Stimulated activated CD8-positive, alpha-beta memory T cell treated with anti-CD3 and anti-CD28 coated beads, Interleukin-4, amount 100 ng/mL, for 24 hours (primary cell): Measurements from ENCODE around the gene CDC42BPB.
"Not testable (repeated sequence)": the region's sequence is repeated elsewhere in the genome, so short reads cannot be mapped to it uniquely, and the experiment has no call there.

ENCODE experiments used
- DNase-seq: peaks from one replicate; pipeline ENCODE4 v3.0.0-alpha.2; 2020; ENCODE audit warnings: low read depth

Gene CDC42BPB

DNA sequence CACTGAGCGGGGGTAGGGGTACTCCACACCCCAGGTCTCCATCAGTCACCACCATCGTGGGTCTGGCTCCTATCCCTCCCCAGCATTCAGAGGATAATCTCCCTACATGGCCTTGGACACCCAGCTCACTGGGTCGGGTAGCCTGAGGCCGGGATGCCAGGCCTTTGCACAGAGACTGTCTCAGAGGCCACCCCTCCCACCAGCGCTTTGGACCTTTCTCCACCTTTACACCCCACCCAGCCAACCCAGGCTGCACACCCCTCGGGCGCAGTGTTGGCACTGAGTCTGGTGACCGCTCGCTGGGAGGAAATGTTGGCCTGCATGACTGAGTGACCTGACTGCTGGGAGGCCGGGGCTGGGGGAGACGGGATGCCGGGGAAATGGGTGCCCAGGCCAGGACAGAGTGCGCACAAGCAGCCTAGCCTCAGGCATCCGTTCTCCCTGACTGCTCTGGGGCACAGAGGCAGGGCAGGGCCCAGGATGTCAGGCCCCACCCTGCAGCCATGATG, 16.1 kb upstream of the CDC42BPB start:
- DNase-seq = no peak

DNA sequence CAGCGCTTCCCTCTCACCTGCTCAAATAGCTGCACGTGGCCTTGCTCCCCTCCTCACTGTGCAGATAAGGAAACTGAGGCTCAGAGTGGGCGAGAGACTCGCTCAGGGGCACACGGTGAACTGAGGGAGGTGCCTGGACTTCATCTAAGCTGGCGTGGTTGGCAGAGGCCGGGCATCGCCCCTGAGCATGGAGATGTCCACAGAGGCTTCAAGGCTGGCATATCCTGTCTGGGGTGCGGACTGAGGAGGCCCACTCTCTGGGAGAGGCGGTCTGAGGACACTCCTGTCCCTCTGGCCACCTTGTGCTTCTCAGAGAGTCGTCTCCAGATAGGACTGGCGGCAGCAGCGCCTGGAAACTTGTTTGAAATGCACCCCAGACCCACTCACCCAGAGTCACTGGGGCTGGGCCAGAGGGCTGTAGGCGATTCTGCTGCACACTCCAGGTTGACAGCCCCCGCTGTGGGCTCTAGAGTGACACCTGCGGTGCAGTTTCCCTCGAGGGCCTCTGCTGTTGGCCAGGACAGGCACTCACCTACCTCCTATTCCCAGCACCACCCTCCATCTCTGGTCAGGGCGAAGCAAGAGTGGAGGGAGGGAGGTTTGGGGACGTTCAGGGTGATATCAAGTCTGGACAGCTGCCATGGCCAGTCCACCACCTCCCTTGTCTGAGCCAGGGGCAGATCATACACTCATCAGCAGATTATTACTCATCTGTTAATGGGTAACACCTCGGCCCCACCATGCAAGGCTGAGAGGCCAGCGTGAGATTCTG, 15.4 kb upstream of the CDC42BPB start:
- no peak for DNase-seq

DNA sequence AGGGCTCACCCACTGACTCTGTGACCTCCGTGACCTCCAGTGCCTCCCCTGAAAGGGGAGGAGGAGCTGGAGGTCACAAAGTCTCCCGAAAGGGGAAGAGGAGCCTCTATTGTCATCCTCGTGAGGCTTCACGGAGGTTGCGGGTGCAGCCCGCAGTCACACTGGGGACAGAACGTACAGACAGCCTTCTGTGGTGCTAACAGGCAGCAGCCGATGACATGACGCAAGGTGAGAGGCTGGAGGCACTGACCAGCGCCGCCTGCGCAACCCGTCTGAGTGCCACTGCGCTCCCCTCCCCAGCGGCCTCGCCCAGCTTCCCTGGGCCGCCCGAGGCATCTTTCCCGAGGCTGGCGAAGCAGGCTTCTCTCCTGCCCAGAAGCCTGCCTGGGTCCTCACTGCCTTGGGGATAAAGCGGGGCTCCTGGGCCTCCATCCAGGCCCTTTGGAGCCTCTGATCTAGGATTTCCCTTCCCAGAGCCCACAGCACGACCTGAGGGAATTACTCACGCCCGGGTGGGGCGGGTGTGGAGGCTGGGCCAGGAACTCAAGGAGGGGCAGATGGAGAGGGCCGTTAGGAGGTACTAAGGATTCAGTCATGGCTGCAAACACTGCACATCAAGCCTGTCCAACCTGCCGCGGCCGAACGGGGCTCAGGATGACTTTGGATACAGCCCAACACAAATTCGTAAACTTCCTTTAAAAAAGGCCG, 14.3 kb upstream of the CDC42BPB start:
- DNase-seq = no peak

DNA sequence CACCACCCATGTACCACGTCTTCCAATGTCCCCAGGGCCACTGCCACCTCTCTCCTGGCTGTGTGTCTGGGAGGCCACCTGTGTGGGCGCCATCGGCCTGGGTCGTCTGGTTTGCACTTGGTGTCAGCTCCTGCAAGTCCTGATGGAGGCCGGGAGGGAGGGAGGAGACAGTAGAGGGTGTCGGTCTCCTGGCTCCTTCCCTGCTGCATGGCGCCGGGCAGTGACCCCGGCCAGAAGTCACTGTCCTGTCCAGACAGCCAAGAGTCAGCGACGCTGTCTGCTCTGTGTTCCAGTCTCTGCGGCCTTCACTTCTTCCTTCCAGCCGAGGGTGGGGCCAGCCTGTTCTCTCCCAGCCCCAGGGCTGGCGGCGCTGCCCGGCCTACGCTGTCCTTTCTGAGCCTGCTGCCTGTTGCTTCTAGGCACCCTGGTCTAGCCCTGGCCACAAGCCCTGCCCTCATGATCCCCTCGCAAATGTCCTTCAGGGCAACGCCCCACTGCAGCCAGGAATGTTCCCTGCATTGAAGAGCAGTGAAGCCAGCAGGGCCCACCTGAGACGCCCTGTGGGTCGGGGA, 13.7 kb upstream of the CDC42BPB start:
- no peak for DNase-seq

DNA sequence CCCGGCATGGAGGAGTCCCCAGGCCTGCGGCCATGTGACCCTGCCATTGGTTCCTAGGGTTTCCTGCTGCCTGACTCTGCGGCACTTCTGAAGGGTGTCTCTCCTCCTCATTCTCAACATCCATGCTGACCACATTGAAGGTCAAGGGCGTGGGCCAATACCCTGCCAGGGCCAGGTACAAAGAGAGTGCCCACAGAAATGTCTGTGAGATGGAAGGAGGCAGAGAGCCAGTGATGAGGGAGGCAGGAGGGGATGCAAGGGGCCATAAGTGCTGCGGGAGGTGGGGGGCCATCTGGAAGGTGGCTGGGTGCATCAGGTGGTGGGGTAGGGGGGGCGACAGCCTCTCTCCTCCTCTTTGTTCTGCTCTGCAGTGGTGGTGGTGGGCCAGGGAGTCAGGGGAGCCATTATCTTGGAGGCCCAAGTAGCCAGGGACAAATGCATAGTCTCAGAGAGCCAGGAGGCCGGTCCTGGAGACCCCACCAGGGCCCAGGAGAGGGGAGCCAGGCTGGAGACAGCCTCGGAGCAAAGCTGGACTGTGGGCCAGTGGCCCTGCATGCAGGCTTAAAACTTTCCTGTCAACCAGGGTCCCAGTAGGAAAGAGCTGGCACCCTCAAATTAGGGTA, 13.0 kb upstream of the CDC42BPB start:
- DNase-seq = no peak

DNA sequence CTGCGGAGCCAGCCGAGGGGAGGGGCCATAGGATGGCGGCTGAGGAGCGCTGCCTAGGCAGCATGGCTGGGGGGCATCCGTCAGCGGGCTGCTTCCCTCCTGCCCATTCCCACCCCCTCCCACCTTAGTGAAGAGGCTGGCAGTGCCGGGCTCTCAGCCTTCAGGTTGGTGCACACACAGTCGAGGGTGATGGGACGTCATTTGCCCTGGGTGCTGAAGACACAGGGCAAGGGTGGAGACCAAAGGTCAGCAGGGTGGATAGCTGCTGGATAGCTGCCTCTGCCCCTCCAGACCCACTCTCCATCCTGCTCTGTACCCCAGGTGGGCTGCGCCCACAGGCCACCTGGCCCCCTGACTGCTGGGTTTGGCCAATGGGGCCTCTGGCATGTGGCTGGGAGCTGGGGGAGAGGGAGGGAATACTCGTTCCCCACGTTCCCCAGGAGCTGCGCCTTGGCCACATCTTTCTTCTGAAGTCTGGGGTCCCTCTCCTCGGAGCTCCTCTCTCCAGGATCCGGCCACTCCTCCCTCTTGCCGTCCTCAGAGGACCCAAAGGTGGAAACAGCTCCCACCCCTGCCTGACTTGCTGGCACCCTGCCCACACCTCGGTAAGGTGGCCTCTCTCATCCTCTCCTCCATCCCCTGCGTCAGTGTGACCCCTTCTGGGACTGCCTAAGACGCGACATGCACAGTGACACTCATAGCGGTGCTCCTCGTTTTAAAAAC, 11.2 kb upstream of the CDC42BPB start:
- DNase-seq = no peak

DNA sequence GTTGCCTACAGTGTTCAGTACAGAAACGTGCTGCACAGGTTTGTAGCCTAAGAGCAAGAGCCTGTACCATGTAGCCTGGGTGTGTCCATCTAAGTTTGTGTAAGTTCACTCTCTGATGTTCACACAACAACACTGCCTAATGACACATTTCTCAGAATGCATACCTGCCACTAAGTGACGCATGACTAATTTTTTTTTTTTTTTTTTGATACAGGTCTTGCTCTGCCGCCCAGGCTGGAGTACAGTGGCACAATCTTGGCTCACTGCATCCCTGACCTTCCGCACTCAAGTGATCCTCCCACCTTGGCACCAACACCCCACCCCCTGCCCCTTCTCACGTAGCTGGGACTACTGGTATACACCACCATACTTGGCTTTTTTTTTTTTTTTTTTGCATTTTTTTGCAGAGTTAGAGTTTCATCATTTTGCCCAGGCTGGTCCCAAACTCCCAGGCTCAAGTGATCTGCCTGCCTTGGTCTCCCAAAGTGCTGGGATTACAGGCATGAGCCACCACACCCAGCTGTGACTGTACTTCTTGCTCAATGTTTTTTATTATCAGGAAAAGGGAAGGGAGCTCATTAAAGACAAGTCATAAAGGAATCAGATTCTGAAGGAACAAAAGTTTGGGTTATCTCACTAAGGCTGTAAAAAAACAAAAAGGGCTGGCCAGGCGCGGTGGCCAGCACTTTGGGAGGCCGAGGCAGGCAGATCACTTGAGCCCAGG, 10.0 kb upstream of the CDC42BPB start:
- DNase-seq = no peak

DNA sequence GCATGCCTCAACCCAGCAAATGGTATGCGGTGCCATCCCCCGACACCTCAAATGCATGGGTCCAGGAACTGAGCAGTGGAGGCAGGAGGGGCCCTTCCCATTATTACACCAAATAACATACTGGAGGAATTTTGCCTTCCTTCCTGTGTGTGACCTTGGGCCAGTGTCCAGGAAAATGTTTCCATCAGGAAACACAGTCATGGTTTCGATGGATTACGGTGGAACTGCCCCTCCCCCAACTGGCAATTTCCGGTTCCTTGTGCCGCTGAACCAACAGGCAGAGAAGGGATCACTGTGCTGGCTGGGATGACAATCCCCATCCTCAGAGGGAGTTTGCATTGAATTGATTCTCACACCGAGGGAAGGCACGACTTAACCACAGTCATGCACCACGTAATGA, 9.1 kb upstream of the CDC42BPB start:
- no peak for DNase-seq

DNA sequence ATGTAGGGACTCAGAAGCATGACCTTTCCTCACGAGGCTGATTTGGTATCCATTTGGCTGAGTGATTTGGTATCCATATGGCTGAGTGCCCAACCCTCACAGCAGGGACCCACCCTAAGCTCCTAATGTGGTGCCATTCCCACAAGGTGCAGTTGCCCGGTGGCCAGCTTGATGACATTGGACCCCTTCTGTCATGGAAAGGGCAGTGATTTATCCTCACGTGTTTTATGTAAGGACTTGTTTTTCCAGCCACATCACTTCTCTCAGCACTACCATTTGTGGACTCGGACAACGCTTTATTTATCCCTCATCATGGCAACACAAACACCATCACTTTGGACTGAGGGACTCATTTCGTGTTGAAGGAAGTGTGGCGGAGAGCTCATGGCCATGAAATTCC, 8.5 kb upstream of the CDC42BPB start:
- no peak for DNase-seq

DNA sequence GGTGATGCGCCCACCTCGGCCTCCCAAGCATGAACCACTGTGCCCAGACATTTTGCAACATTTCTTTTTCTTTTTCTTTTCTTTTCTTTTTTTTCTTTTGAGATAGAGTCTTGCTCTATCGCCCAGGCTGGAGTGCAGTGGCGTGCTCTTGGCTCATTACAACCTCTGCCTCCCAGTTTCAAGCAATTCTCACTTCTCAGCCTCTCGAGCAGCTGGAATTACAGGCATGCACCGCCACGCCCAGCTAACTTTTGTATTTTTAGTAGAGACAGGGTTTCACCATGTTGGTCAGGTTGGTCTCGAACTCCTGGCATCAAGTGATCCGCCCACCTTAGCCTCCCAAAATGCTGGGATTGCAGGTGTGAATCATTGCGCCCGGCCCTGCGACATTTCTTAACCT, 7.6 kb upstream of the CDC42BPB start:
- no peak for DNase-seq

DNA sequence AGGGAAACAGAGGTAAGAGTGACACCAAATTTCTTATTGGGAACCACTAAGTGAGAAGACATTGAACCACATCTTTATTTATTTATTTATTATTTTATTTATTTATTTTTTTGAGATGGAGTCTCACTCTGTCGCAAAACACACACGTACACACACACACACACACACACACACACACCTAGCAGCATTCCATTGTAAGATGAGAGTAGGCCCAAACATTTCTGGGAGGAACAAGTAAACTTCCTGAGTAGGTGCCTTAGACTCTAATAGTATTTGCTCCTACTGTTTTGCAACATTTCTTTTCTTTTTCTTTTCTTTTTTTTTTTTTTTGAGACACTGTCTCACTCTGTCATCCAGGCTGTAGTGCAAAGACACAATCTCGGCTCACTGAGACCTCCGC, 7.1 kb upstream of the CDC42BPB start:
- DNase-seq = no peak

DNA sequence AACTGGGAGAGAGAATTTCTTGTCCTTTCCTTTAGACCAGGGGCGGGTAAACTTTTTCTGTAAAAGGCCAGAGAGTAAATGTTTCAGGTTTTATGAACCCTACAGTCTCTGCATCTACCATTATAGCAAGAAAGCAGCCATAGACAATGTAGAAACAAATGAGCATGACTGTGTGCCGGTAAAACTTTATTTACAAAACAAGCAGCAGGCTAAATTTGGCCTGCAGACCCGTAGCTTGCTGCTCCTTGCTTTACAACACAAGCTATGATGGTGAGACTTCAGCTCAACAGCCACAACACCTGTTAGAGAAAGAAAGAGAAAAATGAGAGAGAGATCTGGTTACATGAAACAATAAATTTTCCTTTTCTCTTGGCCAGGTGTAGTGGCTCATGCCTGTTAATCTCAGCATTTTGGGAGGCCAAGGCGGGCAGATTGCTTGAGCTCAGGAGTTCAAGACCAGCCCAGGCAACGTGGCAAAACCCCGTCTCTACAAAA, 4.2 kb upstream of the CDC42BPB start:
- no peak for DNase-seq

DNA sequence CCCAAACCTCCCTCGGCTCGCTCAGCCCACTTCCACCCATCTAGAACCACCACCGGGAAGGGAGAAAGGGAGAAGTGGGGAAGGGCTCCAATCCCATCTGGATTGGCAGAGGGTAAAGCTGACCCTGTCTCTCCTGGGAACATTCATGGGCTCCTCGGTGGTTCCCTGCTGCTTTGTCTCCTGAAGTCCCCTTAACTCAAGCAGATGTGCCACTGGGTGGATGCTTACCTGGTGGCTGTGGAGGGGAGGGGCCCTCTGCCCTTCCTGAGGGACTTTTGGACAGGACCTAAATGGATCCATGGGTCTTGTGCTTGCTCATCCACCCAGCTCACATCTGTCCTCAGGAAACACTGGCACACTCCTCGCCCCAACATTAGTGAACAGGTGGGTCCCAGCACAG, 2.2 kb upstream of the CDC42BPB start:
- DNase-seq = no peak

DNA sequence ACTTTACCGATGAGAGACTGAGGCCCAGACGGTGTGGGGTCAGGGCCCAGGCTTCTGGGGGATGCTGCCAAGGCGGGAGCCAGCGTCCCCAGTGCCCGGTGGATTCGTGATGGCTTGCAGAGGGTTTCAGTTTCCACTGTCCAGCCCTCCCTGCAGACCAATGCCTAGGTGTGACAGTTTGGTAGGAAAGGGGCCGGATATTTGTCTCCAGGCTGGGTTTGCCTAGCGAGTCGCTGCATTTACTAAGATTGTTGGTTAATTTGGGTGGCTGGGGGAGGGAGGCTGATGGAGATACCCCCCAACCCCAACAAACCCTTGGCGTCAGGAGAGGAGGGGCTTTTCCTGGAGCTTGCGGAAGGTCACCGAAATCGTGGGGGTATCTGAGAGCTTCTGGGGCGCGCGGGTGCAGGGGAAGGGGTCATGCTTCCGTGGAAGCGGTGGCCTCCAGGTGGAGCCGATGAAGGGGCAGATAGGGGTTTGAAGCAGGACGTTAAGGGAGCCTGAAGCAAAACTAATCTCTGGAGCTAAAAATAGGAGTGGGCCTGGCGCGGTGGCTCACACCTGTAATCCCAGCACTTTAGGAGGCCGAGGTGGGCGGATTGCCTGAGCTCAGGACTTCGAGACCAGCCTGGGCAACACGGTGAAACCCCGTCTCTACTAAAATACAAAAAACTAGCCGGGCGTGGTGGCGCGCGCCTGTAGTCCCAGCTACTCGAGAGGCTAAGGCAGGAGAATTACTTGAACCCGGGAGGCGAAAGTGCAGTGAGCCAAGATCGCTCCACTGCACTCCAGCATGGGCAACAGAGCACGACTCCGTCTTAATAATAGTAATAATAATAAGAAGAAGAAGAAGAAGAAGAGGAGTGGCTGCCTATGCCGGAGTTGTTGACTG, 1.1 kb upstream of the CDC42BPB start:
- no peak for DNase-seq

DNA sequence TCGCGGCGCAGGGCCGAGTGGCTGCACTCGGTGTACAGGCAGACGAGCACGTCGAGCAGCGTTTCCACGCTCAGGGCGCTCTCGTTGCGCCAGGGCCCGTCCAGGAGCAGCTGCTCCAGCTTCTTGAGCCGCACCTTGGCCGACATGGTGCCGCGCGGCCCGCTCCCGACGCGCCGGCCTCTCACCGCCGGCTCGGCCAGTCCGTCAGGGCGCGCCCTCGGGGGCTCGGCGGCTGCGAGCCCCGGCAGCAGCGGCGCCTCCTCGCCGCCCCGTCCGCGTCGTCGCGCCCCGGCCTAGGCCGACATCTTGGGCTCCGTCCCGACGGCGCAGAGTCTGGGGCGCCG, 349 bp downstream of the CDC42BPB start:
- no peak for DNase-seq

DNA sequence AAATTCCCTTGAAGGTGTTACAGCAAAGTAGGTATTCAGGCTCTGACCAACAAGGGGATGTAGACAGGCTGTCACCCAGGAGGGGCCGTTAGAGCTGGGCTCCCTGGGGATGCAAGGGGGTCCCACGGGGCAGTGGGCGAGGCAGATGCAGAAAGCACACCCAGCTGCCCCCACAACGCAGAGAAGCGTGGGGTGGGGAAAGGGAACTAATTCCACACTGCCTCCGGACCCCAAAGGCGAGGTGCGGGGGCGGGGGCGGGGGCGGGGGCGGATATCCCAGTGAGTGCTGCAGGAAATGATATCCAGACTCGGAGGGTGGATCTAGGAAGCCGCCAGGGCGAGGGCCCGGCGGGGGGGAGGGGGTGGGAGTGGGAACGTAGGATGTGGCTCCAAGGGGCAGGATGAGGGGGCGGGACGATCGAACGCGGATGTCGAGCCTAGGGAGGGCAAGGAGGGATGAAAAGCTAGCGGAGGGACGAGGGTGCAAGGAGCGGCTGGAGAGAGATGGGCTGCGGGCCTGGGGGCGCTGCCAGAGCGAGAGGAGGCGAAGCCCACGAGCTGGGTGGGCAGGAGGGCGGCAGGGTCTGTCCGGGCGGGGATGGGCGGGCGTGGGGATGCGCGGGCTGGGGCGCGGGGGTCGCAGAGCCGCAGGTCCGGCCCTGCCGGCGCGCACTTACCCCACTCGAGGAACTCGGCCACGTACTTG, 874 bp downstream of the CDC42BPB start:
- no peak for DNase-seq

DNA sequence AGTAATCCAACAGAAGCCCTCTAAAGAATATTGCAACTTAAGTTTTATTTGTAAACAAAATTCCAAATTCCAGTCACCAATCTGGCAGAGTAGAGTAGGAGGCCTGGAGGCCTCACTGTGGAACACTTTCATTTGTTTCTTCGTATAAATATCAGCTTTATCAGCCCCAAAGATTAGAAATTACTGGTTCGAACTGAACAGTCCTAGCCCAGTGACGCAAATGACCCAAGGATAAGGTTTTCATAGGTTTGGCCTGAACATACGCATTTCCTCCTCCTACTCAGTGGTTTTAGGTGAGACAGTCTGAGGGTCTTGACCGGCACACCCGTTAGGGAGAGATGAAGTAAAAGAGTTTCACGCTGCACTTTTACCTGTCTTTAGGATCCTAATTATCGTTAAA, 1.7 kb downstream of the CDC42BPB start:
- no peak for DNase-seq

DNA sequence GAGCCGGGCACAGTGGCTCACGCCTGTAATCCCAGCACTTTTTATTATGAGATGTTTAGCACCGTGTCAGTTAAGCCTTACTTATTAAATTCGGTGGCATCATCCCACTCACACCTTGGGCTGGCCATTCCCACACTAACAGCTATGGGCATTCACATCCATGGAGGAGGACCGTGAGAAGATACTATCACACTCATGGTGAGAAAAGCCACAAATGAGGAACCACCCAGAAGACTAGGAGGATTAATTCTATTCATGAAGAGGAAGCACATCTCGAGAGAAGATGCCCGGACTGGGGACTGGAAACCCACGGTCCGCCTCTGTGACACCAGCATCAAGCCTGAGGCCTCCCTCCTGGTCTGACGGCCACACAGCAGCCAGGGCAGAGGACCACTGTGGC, 4.9 kb downstream of the CDC42BPB start:
- DNase-seq = no peak

DNA sequence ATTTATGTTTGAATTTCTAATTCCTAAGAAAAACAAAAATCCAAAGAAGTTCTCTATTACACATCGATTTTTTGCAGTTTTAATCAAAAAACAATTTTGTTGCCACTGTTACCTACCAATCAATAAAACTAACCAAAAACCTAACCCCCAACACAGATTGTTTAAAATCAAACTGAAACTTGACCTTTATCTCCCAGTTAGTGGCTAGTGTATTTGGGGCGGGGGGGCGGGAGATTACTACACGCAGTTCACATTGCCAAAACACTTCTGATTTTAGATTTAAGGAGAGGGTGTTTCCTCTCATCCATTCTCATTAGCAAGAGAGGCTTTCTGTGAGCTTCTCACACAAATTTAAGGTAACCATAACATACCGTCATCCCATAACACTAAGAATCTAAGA, 6.4 kb downstream of the CDC42BPB start:
- no peak for DNase-seq

DNA sequence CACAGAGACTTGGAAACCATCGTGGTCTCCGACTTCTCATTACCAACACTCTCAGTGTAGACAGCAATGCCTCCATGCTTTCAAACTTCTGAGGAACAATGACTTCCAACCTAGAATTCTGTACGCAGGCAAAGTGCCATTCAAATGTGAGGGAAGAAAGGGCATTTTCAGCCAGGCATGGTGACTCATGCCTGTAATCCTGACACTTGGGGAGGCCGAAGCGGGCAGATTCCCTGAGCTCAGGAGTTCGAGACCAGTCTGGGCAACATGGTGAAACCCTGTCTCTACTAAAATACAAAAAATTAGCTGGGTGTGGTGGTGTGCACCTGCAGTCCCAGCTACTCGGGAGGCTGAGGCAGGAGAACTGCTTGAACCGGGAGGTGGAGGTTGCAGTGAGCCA, 9.9 kb downstream of the CDC42BPB start:
- not testable (repeated sequence) for DNase-seq
